Stimulated activated naive B cell treated with anti-CD40 and anti-IgM and Interleukin-4, amounts not matched to agents 10 μg/mL and 1 μg/mL and 100 μg/mL, for 72 hours (primary cell): ENCODE measurements around the gene TBX10.

Source experiments
- ATAC-seq, 2 donors: fragments of 150-1000 bp; cut with Tn5 transposase; replicated peaks; 2 replicates each; pipeline ENCODE4 v1.10.0; 2021; ENCODE audit warnings: moderate library complexity in 1 of 2
- DNase-seq: peaks from one replicate; pipeline ENCODE4 v3.0.0; 2021
- H3K27ac Mint-ChIP-seq: one replicate; pipeline ENCODE4 v1.8.0; 2022; ENCODE audit warnings: mild to moderate bottlenecking, mixed read lengths
- H3K27me3 Mint-ChIP-seq, 2 donors: one replicate each; pipeline ENCODE4 v1.8.0; 2022; ENCODE audit warnings: mixed read lengths in 2 of 2
- H3K36me3 Mint-ChIP-seq, 2 donors: one replicate each; pipeline ENCODE4 v1.8.0; 2022; ENCODE audit warnings: mixed read lengths in 2 of 2, mild to moderate bottlenecking in 1 of 2
- H3K4me1 Mint-ChIP-seq, 2 donors: one replicate each; pipeline ENCODE4 v1.8.0; 2022; ENCODE audit warnings: mixed read lengths in 2 of 2, mild to moderate bottlenecking in 1 of 2
- H3K4me3 Mint-ChIP-seq, 2 donors: one replicate each; pipeline ENCODE4 v1.8.0; 2022; ENCODE audit warnings: mild to moderate bottlenecking in 2 of 2, mixed read lengths in 2 of 2, moderate library complexity in 1 of 2
- H3K9me3 Mint-ChIP-seq, 2 donors: one replicate each; pipeline ENCODE4 v1.8.0; 2022; ENCODE audit warnings: mixed read lengths in 2 of 2, mild to moderate bottlenecking in 1 of 2

TBX10 gene

DNA sequence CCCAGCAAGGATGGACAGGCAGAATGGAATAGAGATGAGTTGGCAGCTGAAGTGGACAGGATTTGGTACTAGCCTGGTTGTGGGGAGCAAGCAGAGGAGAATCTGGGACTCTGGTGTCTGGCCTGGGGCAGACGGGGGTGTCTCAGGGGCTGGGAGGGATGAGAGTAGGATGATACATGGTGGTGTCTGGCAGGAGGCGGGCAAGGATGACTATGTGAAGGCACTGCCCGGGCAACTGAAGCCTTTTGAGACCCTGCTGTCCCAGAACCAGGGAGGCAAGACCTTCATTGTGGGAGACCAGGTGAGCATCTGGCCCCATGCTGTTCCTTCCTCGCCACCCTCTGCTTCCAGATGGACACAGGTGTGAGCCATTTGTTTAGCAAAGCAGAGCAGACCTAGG lies 53.7 kb downstream of the TBX10 start:
- DNase-seq = no peak
- Mint-ChIP-seq H3K9me3 (peaks cover 6 to 11% of the 10 kb centered on the region in 2 donors), H3K27me3 (no peaks in the 10 kb centered on the region), H3K4me3 (peak overlapping the region; percentile 95 to 96), H3K27ac (peak overlapping the region; percentile 94), H3K36me3 (peaks cover 49 to 57% of the 10 kb centered on the region in 2 donors), H3K4me1 (peaks cover 59 to 80% of the 10 kb centered on the region in 2 donors)
- ATAC-seq = no peak

DNA sequence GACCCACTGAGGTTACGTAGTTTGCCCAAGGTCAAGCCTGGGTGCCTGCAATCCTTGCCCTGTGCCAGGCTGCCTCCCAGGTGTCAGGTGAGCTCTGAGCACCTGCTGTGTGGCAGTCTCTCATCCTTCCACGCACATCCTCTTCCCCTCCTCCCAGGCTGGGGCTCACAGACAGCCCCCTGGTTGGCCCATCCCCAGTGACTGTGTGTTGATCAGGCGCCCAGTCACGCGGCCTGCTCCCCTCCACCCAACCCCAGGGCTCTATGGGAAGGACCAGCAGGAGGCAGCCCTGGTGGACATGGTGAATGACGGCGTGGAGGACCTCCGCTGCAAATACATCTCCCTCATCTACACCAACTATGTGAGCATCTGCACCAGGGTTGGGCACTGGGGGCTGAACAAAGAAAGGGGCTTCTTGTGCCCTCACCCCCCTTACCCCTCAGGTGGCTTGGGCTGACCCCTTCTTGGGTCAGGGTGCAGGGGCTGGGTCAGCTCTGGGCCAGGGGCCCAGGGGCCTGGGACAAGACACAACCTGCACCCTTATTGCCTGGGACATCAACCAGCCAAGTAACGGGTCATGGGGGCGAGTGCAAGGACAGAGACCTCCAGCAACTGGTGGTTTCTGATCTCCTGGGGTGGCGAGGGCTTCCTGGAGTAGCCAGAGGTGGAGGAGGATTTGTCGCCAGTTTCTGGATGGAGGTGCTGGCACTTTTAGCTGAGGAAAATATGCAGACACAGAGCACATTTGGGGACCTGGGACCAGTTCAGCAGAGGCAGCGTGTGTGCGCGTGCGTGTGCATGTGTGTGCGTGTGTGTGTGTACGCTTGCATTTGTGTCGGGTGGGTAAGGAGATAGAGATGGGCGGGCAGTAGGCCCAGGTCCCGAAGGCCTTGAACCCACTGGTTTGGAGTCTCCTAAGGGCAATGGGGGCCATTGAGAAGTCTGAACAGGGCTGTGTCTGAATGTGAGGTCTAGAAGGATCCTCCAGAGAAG lies 54.4 kb downstream of the TBX10 start:
- ATAC-seq = no peak

DNA sequence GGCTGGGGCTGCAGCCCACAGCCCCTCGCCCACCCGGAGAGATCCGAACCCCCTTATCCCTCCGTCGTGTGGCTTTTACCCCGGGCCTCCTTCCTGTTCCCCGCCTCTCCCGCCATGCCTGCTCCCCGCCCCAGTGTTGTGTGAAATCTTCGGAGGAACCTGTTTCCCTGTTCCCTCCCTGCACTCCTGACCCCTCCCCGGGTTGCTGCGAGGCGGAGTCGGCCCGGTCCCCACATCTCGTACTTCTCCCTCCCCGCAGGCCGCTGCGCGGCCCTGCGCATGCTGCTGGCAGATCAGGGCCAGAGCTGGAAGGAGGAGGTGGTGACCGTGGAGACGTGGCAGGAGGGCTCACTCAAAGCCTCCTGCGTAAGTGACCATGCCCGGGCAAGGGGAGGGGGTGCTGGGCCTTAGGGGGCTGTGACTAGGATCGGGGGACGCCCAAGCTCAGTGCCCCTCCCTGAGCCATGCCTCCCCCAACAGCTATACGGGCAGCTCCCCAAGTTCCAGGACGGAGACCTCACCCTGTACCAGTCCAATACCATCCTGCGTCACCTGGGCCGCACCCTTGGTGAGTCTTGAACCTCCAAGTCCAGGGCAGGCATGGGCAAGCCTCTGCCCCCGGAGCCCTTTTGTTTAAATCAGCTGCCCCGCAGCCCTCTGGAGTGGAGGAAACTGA lies 55.2 kb downstream of the TBX10 start:
- Mint-ChIP-seq H3K4me1 (peaks cover 61 to 78% of the 10 kb centered on the region in 2 donors), H3K4me3 (peak overlapping the region; percentile 95 to 96), H3K27me3 (no peaks in the 10 kb centered on the region), H3K27ac (peak overlapping the region; percentile 94), H3K36me3 (peaks cover 41 to 47% of the 10 kb centered on the region in 2 donors), H3K9me3 (peaks cover 6 to 11% of the 10 kb centered on the region in 2 donors)
- ATAC-seq (peak; percentile 11 to 18), DNase-seq (peak; percentile 35)

More for the DNA sequence above, 54.4 kb downstream of the TBX10 start:
- H3K27ac Mint-ChIP-seq = peak overlapping the region; percentile 94
- no peak for DNase-seq
- H3K4me3 Mint-ChIP-seq = peak overlapping the region; percentile 95 to 96
- H3K36me3 Mint-ChIP-seq = peaks cover 44 to 52% of the 10 kb centered on the region in 2 donors
- no peaks in the 10 kb centered on the region for H3K27me3 Mint-ChIP-seq
- peaks cover 6 to 11% of the 10 kb centered on the region in 2 donors for H3K9me3 Mint-ChIP-seq
- peaks cover 58 to 78% of the 10 kb centered on the region in 2 donors for H3K4me1 Mint-ChIP-seq

DNA sequence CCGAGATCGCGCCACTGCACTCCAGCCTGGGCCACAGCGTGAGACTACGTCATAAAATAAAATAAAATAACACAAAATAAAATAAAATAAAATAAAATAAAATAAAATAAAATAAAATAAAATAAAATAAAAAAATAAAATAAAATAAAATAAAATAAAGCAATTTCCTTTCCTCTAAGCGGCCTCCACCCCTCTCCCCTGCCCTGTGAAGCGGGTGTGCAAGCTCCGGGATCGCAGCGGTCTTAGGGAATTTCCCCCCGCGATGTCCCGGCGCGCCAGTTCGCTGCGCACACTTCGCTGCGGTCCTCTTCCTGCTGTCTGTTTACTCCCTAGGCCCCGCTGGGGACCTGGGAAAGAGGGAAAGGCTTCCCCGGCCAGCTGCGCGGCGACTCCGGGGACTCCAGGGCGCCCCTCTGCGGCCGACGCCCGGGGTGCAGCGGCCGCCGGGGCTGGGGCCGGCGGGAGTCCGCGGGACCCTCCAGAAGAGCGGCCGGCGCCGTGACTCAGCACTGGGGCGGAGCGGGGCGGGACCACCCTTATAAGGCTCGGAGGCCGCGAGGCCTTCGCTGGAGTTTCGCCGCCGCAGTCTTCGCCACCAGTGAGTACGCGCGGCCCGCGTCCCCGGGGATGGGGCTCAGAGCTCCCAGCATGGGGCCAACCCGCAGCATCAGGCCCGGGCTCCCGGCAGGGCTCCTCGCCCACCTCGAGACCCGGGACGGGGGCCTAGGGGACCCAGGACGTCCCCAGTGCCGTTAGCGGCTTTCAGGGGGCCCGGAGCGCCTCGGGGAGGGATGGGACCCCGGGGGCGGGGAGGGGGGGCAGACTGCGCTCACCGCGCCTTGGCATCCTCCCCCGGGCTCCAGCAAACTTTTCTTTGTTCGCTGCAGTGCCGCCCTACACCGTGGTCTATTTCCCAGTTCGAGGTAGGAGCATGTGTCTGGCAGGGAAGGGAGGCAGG lies 56.0 kb downstream of the TBX10 start, which contains the start of gene GSTP1:
Gene GSTP1 (plus strand): TSS at position 566 of the 958 bp plus-strand sequence. CDS start 32 bp downstream, at position 598.
- DNase-seq = peak; percentile 79

DNA sequence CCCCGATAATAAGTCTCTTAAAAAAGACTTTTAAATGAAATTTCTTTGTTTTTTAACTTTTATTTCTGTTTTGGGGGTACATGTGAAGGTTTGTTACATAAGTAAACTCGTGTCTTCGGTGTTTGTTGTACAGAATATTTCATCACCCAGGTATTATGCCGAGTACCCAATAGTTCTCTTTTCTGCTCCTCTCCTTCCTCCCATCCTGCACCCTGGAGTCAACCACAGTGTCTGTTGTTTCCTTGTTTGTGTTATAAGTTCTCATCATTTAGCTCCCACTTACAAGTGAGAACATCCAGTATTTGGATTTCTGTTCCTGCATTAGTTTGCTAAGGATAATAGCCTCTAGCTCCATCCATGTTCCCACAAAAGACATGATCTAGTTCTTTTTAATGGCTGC lies 57.6 kb downstream of the TBX10 start:
- peaks cover 52 to 62% of the 10 kb centered on the region in 2 donors for H3K4me1 Mint-ChIP-seq
- H3K27me3 Mint-ChIP-seq = peaks cover 5 to 7% of the 10 kb centered on the region in 2 donors
- DNase-seq (no peak), ATAC-seq (no peak)
- H3K36me3 Mint-ChIP-seq = peaks cover 28% of the 10 kb centered on the region in 2 donors
- H3K27ac Mint-ChIP-seq = no peak overlapping the region
- peaks cover 3 to 7% of the 10 kb centered on the region in 2 donors for H3K9me3 Mint-ChIP-seq
- no peak overlapping the region for H3K4me3 Mint-ChIP-seq

More for the DNA sequence above, 56.0 kb downstream of the TBX10 start, which contains the start of gene GSTP1:
- peaks cover 61 to 76% of the 10 kb centered on the region in 2 donors for H3K4me1 Mint-ChIP-seq
- H3K9me3 Mint-ChIP-seq = peaks cover 6 to 11% of the 10 kb centered on the region in 2 donors
- H3K27me3 Mint-ChIP-seq = no peaks in the 10 kb centered on the region
- peak; percentile 64 to 73 for ATAC-seq
- peak within 1 kb of the TSS; percentile 95 to 96 for H3K4me3 Mint-ChIP-seq
- H3K36me3 Mint-ChIP-seq = peaks cover 36 to 41% of the 10 kb centered on the region in 2 donors
- peak within 1 kb of the TSS; percentile 94 for H3K27ac Mint-ChIP-seq

DNA sequence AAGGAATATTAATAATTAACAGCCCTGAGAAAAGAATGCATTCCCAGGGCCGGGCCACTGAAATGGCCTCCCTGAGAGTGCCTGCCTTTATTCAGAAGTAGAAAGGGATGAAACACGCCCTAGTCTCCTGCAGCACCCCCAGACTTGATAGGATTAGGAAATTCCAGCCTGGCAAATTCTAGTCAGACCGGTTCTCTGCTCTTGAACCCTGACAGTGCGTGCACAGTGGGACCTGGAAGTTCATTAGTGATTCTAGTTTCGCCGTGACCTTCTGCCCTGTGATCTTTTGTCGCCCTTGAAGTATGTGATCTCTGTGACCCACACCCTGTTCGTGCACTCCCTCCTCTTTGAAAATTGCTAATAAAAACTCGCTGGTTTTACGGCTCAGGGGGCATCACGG lies 58.1 kb downstream of the TBX10 start:
- H3K36me3 Mint-ChIP-seq = peaks cover 23% of the 10 kb centered on the region in 2 donors
- peaks cover 9 to 12% of the 10 kb centered on the region in 2 donors for H3K27me3 Mint-ChIP-seq
- peaks cover 0 to 3% of the 10 kb centered on the region in 2 donors for H3K9me3 Mint-ChIP-seq
- ATAC-seq = no peak
- no peak for DNase-seq
- H3K4me1 Mint-ChIP-seq = peaks cover 48 to 57% of the 10 kb centered on the region in 2 donors
- H3K4me3 Mint-ChIP-seq = no peak overlapping the region
- H3K27ac Mint-ChIP-seq = no peak overlapping the region
